HEK293T (cell line): Measurements from ENCODE around the gene CACNG5.

Experiments
- L3MBTL2 ChIP-seq: fragments of 450-650 bp; conservative IDR thresholded peaks from 2 replicates; pipeline ENCODE4 v1.6.1; 2016; ENCODE audit warnings: mild to moderate bottlenecking
- NFRKB ChIP-seq: fragments of 450-650 bp; IDR thresholded peaks from 2 replicates; pipeline ENCODE4 v1.6.1; 2016; ENCODE audit warnings: mild to moderate bottlenecking, moderate library complexity

GRCh38 chr17:66930933-66931332, 96.0 kb downstream of the CACNG5 start:
- TF ChIP-seq L3MBTL2 (no peak), NFRKB (no peak)
